Trophoblast cell (in vitro differentiated cells and primary cell): ENCODE results near the gene GPX6. TPM values are rescaled to one million over a fixed set of nuclear protein-coding genes. Genes with fewer than 3 reads are reported as not detected.
A peak's percentile ranks its signal among the peaks of the same experiment; 100 is the strongest.

Source experiments
- DNase-seq, 2 donors: peaks; one replicate each; pipeline ENCODE4 v3.0.0-alpha.2; 2016
- H2AFZ ChIP-seq: 2 replicates; pipeline ENCODE4 v1.6.1; 2013; ENCODE audit warnings: low read length, moderate library complexity, mild to moderate bottlenecking; ENCODE audit not compliant: insufficient read depth, poor library complexity
- H2AK5ac ChIP-seq: 2 replicates; pipeline ENCODE4 v1.6.1; 2013; ENCODE audit warnings: mild to moderate bottlenecking, low read length
- H2BK120ac ChIP-seq: 2 replicates; pipeline ENCODE4 v1.6.1; 2013; ENCODE audit warnings: low read length, mild to moderate bottlenecking, moderate library complexity; ENCODE audit not compliant: insufficient read depth, poor library complexity
- H2BK12ac ChIP-seq: 2 replicates; pipeline ENCODE4 v1.6.1; 2013; ENCODE audit warnings: mild to moderate bottlenecking, low read length, moderate library complexity
- H2BK5ac ChIP-seq: 2 replicates; pipeline ENCODE4 v1.6.1; 2013; ENCODE audit warnings: low read length, low read depth, moderate library complexity, mild to moderate bottlenecking; ENCODE audit not compliant: poor library complexity
- H3K14ac ChIP-seq: 2 replicates; pipeline ENCODE4 v1.6.1; 2013; ENCODE audit warnings: mild to moderate bottlenecking, low read length
- H3K18ac ChIP-seq: 2 replicates; pipeline ENCODE4 v1.6.1; 2013; ENCODE audit warnings: mild to moderate bottlenecking, low read length
- H3K23ac ChIP-seq: 2 replicates; pipeline ENCODE4 v1.6.1; 2013; ENCODE audit warnings: low read length
- H3K27ac ChIP-seq: 2 replicates; pipeline ENCODE4 v1.5.1; 2013; ENCODE audit warnings: low read depth, mild to moderate bottlenecking, inconsistent platforms, low read length, moderate library complexity
- H3K27me3 ChIP-seq: 2 replicates; pipeline ENCODE4 v1.6.1; 2013; ENCODE audit warnings: inconsistent platforms, mild to moderate bottlenecking, low read length, moderate library complexity; ENCODE audit not compliant: insufficient read depth
- H3K36me3 ChIP-seq, 2 experiments: 1 replicate in 1 of 2; 2 replicates in 1 of 2; pipeline ENCODE4 v1.6.1; 2013; ENCODE audit warnings: low read length in 2 of 2, mild to moderate bottlenecking in 2 of 2, moderate library complexity in 1 of 2; ENCODE audit not compliant: insufficient read depth in 2 of 2, control insufficient read depth in 1 of 2
- H3K4ac ChIP-seq: 2 replicates; pipeline ENCODE4 v1.6.1; 2013; ENCODE audit warnings: low read depth, mild to moderate bottlenecking, low read length, moderate library complexity
- H3K4me1 ChIP-seq, 2 experiments: 1 replicate in 1 of 2; 2 replicates in 1 of 2; pipeline ENCODE4 v1.6.1; 2013; ENCODE audit warnings: low read length in 2 of 2, mild to moderate bottlenecking in 2 of 2, moderate library complexity in 1 of 2; ENCODE audit not compliant: insufficient read depth in 2 of 2, control insufficient read depth in 1 of 2
- H3K4me2 ChIP-seq: 2 replicates; pipeline ENCODE4 v1.6.1; 2013; ENCODE audit warnings: inconsistent platforms, mild to moderate bottlenecking, low read length, moderate library complexity
- H3K4me3 ChIP-seq: 2 replicates; pipeline ENCODE4 v1.5.1; 2013; ENCODE audit warnings: mild to moderate bottlenecking, low read depth, low read length, inconsistent platforms
- H3K79me1 ChIP-seq: one replicate; pipeline ENCODE4 v1.6.1; 2013; ENCODE audit warnings: low read length
- H3K79me2 ChIP-seq: 2 replicates; pipeline ENCODE4 v1.6.1; 2013; ENCODE audit warnings: low read length, mild to moderate bottlenecking; ENCODE audit not compliant: control insufficient read depth, insufficient read depth, poor library complexity
- H3K9ac ChIP-seq: 2 replicates; pipeline ENCODE4 v1.6.1; 2013; ENCODE audit warnings: mild to moderate bottlenecking, low read length
- H3K9me3 ChIP-seq: 2 replicates; pipeline ENCODE4 v1.6.1; 2013; ENCODE audit warnings: low read depth, mild to moderate bottlenecking, control low read depth, inconsistent platforms, low read length; ENCODE audit not compliant: insufficient read depth
- H4K12ac ChIP-seq: 2 replicates; pipeline ENCODE4 v1.6.1; 2013; ENCODE audit warnings: low read depth, mild to moderate bottlenecking, low read length, moderate library complexity
- H4K8ac ChIP-seq: 2 replicates; pipeline ENCODE4 v1.6.1; 2013; ENCODE audit warnings: low read depth, mild to moderate bottlenecking, low read length, moderate library complexity
- H4K91ac ChIP-seq: one replicate; pipeline ENCODE4 v1.6.1; 2013; ENCODE audit warnings: low read depth, mild to moderate bottlenecking, low read length, moderate library complexity
- WGBS: extraction: QIAGEN DNeasy Blood & Tissue Kit; methylation state at CpG from one replicate; pipeline ENCODE4 v1.1.7; 2013; ENCODE audit warnings: missing lambda C conversion rate; ENCODE audit not compliant: insufficient read length, insufficient coverage; ENCODE audit errors: extremely low coverage; 5-methylcytosine and 5-hydroxymethylcytosine counted together
- polyA plus RNA-seq: library from polyadenylated mRNA; stranded (reverse); fragments of 200-250 nt; gene quantifications from 2 replicates; pipeline ENCODE4 v1.2.3, GENCODE V29; 2013

Gene GPX6, protein sequence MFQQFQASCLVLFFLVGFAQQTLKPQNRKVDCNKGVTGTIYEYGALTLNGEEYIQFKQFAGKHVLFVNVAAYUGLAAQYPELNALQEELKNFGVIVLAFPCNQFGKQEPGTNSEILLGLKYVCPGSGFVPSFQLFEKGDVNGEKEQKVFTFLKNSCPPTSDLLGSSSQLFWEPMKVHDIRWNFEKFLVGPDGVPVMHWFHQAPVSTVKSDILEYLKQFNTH
- polyA plus RNA-seq, result not detected in 2 replicates

DNA sequence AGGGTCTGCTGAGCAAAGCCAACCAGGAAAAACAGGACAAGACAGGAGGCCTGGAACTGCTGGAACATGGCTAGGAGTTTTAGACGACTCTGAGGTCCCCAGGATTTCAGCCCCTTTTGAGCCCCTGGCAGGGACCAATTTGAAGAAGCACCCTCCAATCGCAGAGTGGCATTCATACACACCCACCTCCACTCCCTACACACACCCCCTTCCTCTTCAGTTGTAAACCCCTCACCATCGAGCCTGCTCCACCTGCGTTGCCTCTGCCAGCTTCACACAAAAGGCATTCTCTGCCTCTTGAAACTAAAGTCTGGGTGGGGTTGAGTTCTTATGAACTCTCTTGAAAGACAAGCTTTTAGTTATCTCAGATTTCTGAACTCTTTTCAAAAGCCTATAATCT lies at the start of gene GPX6:
Gene GPX6, minus strand, starts transcription at position 118 of the 400 bp plus-strand sequence. Its CDS starts 50 bp downstream, at position 68.
- Histone ChIP-seq H3K23ac (no peak within 1 kb of the TSS), H4K12ac (no peak within 1 kb of the TSS), H3K27me3 (no peaks in the 10 kb centered on the region), H3K4me3 (no peak within 1 kb of the TSS), H3K79me2 (no peaks in the 10 kb centered on the region), H3K36me3 (no peaks in the 10 kb centered on the region), H2BK120ac (no peak within 1 kb of the TSS), H2AFZ (no peak within 1 kb of the TSS), H3K18ac (no peak within 1 kb of the TSS), H3K14ac (no peak within 1 kb of the TSS), H3K9ac (no peak within 1 kb of the TSS), H3K4me1 (no peaks in the 10 kb centered on the region), H3K4me2 (no peak within 1 kb of the TSS), H2BK5ac (no peak within 1 kb of the TSS), H3K4ac (no peak within 1 kb of the TSS), H2BK12ac (no peak within 1 kb of the TSS), H2AK5ac (no peak within 1 kb of the TSS), H3K9me3 (peaks cover 2% of the 10 kb centered on the region), H4K91ac (no peak within 1 kb of the TSS), H3K27ac (no peak within 1 kb of the TSS), H4K8ac (no peak within 1 kb of the TSS), H3K79me1 (no peaks in the 10 kb centered on the region)
- no CpG with 5 or more reads among the region's 4 CpGs for WGBS
- DNase-seq, result no peak

GRCh38 chr6:28563430-28564095 lies 48.0 kb upstream of the GPX6 start:
- no peak overlapping the region for H4K91ac ChIP-seq
- no CpG with 5 or more reads among the region's 3 CpGs for WGBS
- no peak overlapping the region for H2AK5ac ChIP-seq
- H4K12ac ChIP-seq, result no peak overlapping the region
- H3K9ac ChIP-seq, result no peak overlapping the region
- H3K27ac ChIP-seq, result no peak overlapping the region
- no peak overlapping the region for H2BK12ac ChIP-seq
- H3K23ac ChIP-seq, result no peak overlapping the region
- H2AFZ ChIP-seq, result no peak overlapping the region
- H3K18ac ChIP-seq, result no peak overlapping the region
- no peaks in the 10 kb centered on the region for H3K79me2 ChIP-seq
- H3K4me2 ChIP-seq, result no peak overlapping the region
- no peak overlapping the region for H2BK120ac ChIP-seq
- no peaks in the 10 kb centered on the region for H3K27me3 ChIP-seq
- no peaks in the 10 kb centered on the region for H3K36me3 ChIP-seq
- no peak overlapping the region for H3K4ac ChIP-seq
- no peak overlapping the region for H4K8ac ChIP-seq
- no peaks in the 10 kb centered on the region for H3K79me1 ChIP-seq
- H3K4me1 ChIP-seq, result no peaks in the 10 kb centered on the region
- no peak overlapping the region for H3K14ac ChIP-seq
- H3K9me3 ChIP-seq, result peaks cover 2% of the 10 kb centered on the region
- no peak overlapping the region for H3K4me3 ChIP-seq
- no peak for DNase-seq
- H2BK5ac ChIP-seq, result no peak overlapping the region

DNA sequence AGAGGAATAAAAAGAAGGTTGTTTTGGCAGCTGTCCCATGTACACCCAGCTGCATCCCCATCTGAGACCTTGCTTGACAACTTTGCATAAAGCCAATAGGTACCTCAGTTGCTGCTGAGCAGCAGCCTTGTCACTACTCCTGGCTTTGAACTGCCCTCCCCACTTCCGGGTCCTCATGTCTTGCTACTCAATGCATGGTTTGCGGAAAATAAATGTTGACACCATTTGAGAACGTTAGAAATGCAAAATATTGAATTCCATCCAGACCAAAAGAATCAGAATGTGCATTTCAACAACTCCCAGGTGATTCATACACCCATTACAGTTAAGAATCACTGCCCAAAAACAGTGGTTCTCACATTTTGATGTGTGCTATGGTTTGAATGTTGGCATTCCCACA lies 43.0 kb upstream of the GPX6 start:
- H2BK5ac ChIP-seq, result no peak overlapping the region

GRCh38 chr6:28555136-28555535 lies 39.5 kb upstream of the GPX6 start:
- no peak overlapping the region for H2AFZ ChIP-seq
- H4K12ac ChIP-seq, result no peak overlapping the region
- H3K23ac ChIP-seq, result no peak overlapping the region
- no peaks in the 10 kb centered on the region for H3K79me2 ChIP-seq
- no peak overlapping the region for H3K14ac ChIP-seq
- no peak for DNase-seq
- no peak overlapping the region for H3K4me3 ChIP-seq
- H3K4ac ChIP-seq, result no peak overlapping the region
- no peak overlapping the region for H4K8ac ChIP-seq
- no peaks in the 10 kb centered on the region for H3K79me1 ChIP-seq
- H4K91ac ChIP-seq, result no peak overlapping the region
- no peaks in the 10 kb centered on the region for H3K9me3 ChIP-seq
- H3K18ac ChIP-seq, result no peak overlapping the region
- no peak overlapping the region for H2BK120ac ChIP-seq
- H3K4me1 ChIP-seq, result no peaks in the 10 kb centered on the region
- no peaks in the 10 kb centered on the region for H3K27me3 ChIP-seq
- no CpG with 5 or more reads among the region's 2 CpGs for WGBS
- no peak overlapping the region for H3K9ac ChIP-seq
- H3K4me2 ChIP-seq, result no peak overlapping the region
- no peak overlapping the region for H2AK5ac ChIP-seq
- no peak overlapping the region for H2BK5ac ChIP-seq
- no peak overlapping the region for H3K27ac ChIP-seq
- no peak overlapping the region for H2BK12ac ChIP-seq
- no peaks in the 10 kb centered on the region for H3K36me3 ChIP-seq

More for the DNA sequence above, 43.0 kb upstream of the GPX6 start:
- Histone ChIP-seq H4K8ac (no peak overlapping the region), H3K79me1 (no peaks in the 10 kb centered on the region), H4K12ac (no peak overlapping the region), H3K23ac (no peak overlapping the region), H3K9me3 (no peaks in the 10 kb centered on the region), H3K27ac (no peak overlapping the region), H4K91ac (no peak overlapping the region), H3K4me1 (no peaks in the 10 kb centered on the region), H3K4me2 (no peak overlapping the region), H3K14ac (no peak overlapping the region), H2BK12ac (no peak overlapping the region), H2AFZ (no peak overlapping the region), H3K79me2 (no peaks in the 10 kb centered on the region), H3K4ac (no peak overlapping the region), H2AK5ac (no peak overlapping the region), H3K4me3 (no peak overlapping the region), H3K36me3 (no peaks in the 10 kb centered on the region), H3K9ac (no peak overlapping the region), H2BK120ac (no peak overlapping the region), H3K27me3 (no peaks in the 10 kb centered on the region), H3K18ac (no peak overlapping the region)
- no CpG with 5 or more reads among the region's 3 CpGs for WGBS
- DNase-seq, result peak; percentile 29 to 83
